ENCODE measurements around the gene SLC22A14.

The SLC22A14 gene

DNA sequence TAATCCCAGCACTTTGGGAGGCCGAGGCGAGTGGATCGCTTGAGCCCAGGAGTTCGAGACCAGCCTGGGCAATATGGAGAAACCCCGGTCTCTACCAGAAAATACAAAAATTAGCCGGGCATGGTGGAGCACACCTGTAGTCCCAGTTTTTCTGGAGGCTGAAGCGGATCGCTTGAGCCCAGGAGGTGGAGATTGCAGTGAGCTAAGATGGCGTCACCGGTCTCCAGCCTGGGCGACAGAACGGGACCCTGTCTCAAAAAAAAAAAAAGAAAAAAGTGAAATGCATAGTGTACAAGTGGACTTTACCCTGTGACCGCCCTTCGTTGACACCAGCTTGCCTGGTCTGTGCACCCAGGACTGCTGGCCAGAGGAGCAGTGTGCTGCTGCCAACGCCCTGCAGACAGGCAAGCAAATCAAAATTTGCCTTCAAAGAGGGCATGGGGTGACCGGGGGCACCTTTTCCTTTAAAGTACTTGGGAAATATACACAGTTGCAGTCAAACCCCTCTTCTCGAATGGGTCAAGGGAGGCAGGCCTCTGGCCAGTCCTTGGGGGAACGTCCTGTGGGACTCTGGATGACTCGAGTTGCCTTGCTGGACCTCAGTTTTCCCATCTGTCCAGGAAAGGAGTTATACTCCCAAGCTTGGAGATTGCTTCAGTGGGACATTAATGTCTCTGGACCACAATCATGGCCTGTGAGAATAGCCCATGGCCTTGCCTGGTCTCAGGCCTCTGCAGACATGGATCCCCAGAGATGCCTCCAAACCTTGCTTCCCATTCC lies 65.5 kb downstream of the SLC22A14 start:
- no peak for DNase-seq

DNA sequence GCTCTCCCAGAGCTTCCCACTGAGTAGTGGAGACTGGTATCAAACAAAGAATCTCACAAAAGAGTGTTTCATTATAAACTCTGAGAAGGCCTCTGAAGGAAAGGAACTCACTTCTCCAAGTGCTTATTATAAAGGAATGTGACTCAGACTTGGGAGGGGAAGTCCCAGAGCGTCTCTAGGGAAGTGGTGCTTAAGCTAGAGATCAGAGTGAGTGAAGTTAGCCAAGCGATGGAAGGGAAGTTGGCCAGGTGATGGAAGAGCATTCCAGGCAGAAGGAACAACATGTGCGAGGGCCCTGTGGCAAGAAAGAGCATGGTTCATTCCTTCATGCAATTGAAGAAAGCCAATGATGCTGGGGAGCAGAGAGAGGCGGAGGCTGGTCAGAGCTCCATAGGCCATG lies 66.8 kb downstream of the SLC22A14 start:
- DNase-seq = no peak

DNA sequence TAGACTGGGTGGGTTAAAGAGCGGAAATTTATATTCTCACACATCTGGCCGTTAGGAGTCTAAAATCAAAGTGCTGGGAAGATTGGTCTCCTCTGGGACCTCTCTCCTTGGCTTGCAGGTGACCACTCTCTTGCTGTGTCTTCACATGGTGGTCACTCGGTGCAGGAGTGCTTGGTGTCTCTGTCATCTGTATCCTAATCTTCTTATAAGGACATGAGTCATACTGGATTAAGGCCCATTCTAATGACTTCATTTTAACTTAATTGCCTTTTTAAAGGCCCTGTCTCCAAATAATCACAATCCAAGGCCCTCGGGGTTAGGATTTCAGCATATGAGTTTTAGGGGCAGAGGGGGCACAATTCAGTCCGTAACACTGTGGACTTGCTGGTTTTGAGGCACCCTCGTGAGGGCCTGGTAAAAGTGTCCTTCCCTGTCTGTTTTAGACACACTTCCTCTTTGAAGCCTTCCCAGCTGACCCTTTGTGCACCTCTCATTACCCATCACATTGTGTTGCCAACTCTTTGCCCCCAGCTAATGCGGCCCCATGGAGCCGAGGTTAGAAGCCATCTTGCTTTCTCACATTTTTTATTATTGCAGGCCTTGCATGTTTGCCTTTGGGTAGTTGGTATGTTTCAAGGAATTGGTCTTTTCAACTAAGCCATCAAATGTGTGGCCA lies 67.7 kb downstream of the SLC22A14 start:
- DNase-seq = no peak

DNA sequence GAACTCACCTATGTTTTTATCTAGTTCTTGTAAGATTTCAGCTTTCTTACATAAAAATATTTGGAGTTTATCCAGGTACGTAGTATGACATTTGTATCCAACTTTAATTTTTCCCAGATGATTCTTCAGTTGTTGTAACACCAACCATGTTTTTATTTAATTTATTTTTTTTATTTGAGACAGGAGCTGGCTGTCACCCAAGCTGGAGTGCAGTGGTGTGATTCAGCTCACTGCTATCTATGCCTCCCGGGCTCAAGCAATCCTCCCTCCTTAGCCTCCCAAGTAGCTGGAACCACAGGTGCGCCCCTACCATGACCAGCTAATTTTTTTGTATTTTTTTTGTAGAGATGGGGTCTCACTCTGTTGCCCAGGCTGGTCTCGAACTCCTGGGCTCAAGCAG lies 71.1 kb downstream of the SLC22A14 start:
- DNase-seq = no peak

DNA sequence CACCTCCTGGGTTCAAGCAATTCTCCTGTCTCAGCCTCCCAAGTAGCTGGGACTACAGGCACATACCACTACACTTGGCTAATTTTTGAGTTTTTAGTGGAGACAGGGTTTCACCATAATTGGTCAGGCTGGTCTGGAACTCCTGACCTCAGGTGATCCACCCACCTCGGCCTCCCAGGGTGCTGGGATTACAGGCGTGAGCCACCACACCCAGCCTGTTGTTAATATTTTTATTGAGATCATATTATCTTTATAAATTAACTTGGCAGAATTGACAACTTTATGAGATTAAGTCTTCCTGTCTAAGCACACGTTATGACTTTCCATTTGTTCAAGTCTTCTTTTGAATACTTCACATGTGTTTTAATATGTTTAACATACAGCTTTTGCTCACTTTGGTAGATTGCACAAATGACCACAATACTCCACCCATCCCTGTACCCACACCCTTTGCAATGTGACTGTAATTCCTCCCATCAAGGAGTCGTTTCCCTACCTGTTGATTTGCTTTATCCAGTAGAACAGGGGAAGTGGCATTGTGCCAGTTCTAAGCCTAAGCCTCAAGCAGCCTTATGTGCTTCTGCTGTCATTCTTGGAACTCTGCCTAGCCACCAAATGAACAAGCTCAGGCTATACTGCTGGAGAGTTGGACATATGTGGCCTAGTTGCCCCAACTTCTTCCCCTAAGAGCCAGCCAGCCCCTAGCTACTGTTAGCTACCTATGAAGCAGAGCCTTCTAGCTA lies 72.7 kb downstream of the SLC22A14 start:
- DNase-seq = peak; percentile 7

DNA sequence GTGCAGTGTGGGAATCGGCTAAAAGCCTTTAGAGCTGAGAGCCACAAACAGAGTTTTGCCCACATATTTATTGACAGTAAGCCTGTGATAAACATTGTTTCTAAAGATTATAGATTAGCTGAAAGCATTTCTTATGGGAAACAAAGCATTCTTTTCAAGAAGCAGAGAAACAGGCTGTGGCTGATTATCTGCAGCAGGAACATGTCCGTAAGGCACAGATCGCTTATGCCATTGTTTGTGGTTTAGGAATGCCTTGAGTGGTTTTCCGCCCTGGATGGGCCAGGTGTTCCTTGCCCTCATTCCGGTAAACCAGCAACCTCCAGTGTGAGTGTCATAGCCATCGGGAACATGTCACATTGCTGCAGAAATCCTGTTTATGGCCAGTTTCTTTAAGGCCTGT lies 76.9 kb downstream of the SLC22A14 start:
- DNase-seq = no peak

DNA sequence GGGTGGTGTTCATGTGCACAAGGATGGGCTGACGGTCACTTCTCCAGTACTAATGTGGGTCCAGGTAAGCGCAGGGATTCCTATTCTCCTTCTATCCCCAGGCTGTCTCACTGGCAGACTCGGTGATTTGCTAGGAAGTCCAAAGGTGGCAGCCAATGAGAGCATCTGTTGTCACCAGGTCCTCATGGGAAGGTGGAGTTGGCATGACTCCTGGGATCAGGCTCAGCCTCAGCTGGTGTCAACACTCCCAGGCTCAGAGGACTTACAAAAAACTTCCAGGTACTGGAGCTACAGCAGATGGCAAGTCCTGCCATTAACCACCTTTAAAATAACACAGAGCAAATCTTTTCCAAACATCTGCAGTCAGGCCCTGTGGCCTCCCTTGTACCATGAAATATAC lies 78.3 kb downstream of the SLC22A14 start:
- no peak for DNase-seq

DNA sequence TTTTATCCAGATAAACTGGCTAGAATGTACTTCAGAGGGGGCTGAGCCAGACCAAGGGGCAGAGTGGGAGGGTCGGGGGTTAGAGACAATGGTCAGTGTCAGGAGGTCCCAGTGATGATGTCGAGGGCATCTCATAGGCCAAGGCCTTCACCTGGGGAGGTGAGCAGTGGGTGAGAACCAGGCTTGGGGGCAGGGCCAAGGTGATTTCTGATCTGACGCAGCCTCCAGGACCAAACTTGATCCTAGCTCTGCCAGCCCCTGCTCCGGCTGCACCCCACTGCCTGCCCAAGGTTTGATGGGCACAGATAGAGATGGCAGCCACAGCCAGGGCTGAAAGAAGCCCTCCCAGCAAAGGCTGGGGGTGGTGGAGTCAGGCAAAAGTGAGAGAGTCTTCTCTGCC lies 79.4 kb downstream of the SLC22A14 start:
- no peak for DNase-seq

DNA sequence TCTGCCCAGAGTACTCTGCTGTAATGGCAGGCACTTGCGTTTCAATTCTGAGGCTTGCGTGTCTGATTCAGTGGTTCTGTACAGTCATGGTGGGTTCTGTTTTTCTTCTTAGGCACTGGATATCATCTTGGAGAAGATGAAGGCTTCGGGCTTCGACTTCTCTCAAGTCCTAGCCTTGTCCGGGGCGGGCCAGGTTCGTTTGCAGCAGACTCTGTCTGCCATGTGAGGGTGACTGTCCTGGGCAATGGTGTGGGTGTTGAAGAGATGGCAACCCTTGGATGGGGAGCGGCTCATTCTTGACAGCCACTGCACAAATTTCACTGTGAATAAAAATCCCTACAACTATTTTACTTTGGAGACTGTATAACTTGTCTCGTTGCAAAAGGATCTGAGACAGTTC lies 80.7 kb downstream of the SLC22A14 start:
- DNase-seq = no peak

DNA sequence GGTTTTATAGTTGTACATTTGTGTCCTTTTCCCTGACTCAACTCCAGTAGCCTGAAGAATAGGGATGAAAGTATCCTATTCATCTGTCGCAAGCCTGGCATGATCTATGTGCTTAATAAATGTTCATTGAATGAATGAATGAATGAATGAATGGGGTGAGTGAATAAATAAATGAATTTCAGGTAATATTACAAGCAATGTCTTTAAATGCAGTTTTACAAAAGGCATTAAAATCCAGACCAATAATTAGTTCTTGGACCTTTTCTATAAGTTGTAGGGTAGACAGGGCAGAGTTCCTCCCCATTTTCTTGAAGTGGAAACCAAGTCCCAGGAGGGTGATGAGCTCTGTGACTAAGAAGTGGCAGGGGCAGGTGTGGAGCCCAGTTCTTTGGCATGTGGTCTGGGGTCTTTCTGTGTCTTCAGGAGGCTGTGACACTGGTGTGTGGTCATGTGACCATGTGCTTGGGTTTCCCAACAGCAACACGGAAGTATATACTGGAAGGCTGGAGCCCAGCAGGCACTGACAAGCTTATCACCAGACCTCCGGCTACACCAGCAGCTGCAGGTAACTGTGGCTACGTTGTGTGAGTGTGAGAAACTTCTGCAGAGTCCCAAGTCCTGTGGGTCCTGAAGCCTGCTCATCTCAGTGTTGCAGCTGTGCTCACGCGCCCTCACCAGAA lies 82.8 kb downstream of the SLC22A14 start:
- DNase-seq = no peak

DNA sequence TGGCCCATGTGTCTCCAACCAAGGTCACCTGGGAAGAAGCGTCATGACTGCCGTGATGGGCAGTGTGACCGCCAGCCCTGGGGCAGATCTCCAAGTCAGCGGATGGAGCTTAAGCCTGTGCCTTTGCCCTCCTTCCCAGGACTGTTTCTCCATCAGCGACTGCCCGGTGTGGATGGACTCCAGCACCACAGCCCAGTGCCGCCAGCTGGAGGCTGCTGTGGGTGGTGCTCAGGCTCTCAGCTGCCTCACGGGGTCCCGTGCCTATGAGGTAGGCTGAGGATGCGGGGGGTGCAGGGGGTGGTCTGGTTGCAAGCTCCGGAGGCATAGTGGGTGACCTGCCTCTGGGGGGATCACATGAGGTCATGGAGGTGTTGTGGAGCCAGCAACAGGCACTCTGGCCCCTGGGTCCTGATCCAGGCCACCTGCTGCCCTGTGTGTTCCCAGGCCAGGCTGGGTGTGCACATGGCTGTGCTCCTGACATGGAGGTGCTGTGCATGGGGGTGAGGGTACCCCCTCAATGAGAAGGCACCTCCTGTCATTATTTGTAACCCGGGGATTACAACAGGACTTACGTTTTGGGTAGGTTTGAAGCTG lies 83.5 kb downstream of the SLC22A14 start:
- no peak for DNase-seq

DNA sequence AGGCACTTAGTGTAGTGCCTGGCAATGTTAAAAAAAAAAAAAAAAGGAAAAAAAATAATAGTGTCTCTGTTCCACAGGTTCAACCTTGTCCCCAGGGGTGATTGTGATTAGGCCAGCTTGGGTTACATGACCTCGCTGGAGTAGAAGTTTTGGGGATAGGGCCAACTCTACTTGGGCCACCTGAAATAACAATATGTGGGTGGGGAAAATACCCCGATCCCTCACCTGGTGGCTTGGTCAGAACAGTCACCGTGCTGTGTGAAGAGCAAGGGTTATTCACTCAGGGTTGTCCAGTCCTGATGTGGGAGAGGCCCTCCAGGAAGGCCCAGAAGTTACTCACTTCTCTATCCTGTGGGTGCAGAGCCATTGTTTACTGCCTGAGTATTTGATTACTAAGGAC lies 84.0 kb downstream of the SLC22A14 start:
- DNase-seq = no peak

DNA sequence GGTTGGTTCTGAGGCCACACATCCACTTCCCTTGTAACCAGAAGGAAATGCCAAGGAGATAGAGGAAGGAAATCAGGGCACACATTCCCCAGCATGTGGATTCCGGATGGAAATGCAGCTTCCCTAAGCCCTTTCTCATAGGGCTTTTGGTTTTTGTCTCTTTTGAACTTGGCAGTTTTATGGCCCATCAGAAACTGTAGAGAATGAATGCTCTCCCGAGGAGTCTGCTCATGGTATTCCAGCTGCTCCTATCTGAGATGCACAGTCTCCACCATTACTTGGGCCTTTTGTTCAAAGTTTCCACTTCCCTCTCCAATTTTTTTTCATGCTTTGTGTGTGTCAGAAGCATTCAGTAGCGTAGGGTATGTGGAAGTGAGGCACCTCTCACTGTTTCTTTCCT lies 85.7 kb downstream of the SLC22A14 start:
- no peak for DNase-seq

All from eye (tissue), 1 donor.